ENCODE measurements around the gene CCDC93. TPM values are rescaled to one million over a fixed set of nuclear protein-coding genes. Genes with fewer than 3 reads are reported as not detected.
A peak's percentile ranks its signal among the peaks of the same experiment; 100 is the strongest.
"Not testable (repeated sequence)": the region's sequence is repeated elsewhere in the genome, so short reads cannot be mapped to it uniquely, and the experiment has no call there.

Gene CCDC93
- polyA plus RNA-seq, 6 donors from 2014 or later = 5.1 to 11.6 (median 9.5) TPM

DNA sequence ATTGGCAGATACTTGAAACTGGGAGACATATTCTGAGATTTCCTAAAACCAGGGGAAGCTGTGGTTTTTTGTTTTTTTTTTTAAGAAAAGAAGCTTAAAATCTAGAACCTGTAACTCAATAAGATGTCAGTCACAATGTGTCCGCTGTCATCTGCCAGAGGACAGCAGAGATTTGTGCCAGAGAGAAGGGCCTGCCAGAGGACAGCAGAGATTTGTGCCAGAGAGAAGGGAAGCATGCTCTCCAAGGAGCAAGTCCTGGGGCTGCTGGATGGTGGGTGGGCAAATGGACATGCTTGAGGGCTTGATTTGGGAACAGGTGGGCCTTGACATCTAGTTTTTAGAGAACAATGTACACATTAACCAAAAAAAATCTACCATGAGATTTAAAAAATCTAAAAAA, 77.9 kb downstream of the CCDC93 start:
- Mint-ChIP-seq H3K27me3 (no peaks in the 10 kb centered on the region), H3K4me3 (no peak overlapping the region), H3K9me3 (peaks cover 0 to 2% (median 0%) of the 10 kb centered on the region in 7 donors), H3K27ac (peak overlapping the region in 2 of 6 donors; percentile 47 to 68), H3K36me3 (peaks cover 73 to 85% of the 10 kb centered on the region in 2 donors), H3K4me1 (no peaks in the 10 kb centered on the region)
- DNase-seq (no peak), ATAC-seq (ENCODE audit: low read depth in 2 of 2) (no peak)

GRCh38 chr2:117935456-117935855, 78.4 kb downstream of the CCDC93 start:
- peak overlapping the region in 4 of 6 donors; percentile 61 to 88 (median 78) for H3K27ac Mint-ChIP-seq

GRCh38 chr2:117933884-117934354, 80.0 kb downstream of the CCDC93 start:
- ATAC-seq (ENCODE audit: low read depth in 2 of 2) = no peak
- peaks cover 71 to 85% of the 10 kb centered on the region in 2 donors for H3K36me3 Mint-ChIP-seq

More at GRCh38 chr2:117935456-117935855, 78.4 kb downstream of the CCDC93 start:
- no peak for DNase-seq
- Mint-ChIP-seq H3K4me3 (no peak overlapping the region), H3K36me3 (peaks cover 76 to 85% of the 10 kb centered on the region in 2 donors), H3K9me3 (peaks cover 0 to 7% (median 0%) of the 10 kb centered on the region in 7 donors), H3K27me3 (no peaks in the 10 kb centered on the region), H3K4me1 (no peaks in the 10 kb centered on the region)
- ATAC-seq (ENCODE audit: low read depth in 2 of 2) = no peak

GRCh38 chr2:117931978-117932377, 81.9 kb downstream of the CCDC93 start:
- Mint-ChIP-seq H3K9me3 (peaks cover 0 to 13% (median 4%) of the 10 kb centered on the region in 7 donors), H3K27ac (peak overlapping the region in 1 of 6 donors; percentile 9), H3K27me3 (no peaks in the 10 kb centered on the region), H3K36me3 (peaks cover 76 to 78% of the 10 kb centered on the region in 2 donors), H3K4me3 (no peak overlapping the region), H3K4me1 (no peaks in the 10 kb centered on the region)
- DNase-seq (no peak), ATAC-seq (ENCODE audit: low read depth in 2 of 2) (no peak)

More at GRCh38 chr2:117933884-117934354, 80.0 kb downstream of the CCDC93 start:
- no peak for DNase-seq
- Mint-ChIP-seq H3K9me3 (peaks cover 0 to 13% (median 3%) of the 10 kb centered on the region in 7 donors), H3K4me1 (no peaks in the 10 kb centered on the region), H3K4me3 (no peak overlapping the region), H3K27ac (peak overlapping the region in 1 of 6 donors; percentile 68), H3K27me3 (no peaks in the 10 kb centered on the region)

DNA sequence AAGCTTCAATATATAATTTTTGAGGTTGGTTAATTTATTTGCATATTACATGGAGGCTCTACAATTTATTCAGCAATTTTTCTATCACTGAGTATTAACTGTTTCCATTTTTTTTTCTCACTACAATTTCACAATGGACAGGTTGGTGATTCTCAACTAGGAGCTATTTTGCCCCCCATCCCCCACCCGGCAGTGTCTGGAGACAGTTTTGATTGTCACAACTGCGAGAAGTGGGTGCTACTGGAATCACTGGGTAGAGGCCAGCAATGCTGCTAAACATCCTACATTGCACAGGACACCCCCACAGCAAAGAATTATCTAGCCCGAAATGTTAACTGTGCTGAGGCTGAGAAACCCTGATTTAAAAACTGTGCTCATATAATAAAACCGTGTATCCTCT, 82.6 kb downstream of the CCDC93 start:
- Mint-ChIP-seq H3K4me1 (no peaks in the 10 kb centered on the region), H3K27me3 (no peaks in the 10 kb centered on the region), H3K27ac (peak overlapping the region in 2 of 6 donors; percentile 9 to 69)

DNA sequence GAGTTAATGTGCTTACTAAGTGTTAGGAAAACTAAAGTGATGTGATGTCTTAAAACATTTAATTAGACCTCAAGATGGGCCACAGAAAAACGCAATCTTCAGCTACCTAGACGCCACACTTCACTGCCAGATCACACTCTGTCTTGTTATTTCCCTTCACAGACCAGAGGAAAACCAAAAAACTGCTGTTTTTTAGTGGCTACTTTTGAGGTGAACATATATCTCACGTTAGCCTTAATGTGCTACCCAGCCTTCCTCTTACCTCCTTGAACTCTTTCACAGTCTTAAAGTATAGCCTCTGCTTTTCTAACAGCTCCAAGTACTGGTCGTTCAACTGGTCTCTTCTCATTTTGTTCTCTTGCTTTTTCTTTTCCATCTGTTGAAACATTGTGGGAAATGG, 83.1 kb downstream of the CCDC93 start:
- H3K9me3 Mint-ChIP-seq = peaks cover 0 to 13% (median 5%) of the 10 kb centered on the region in 7 donors
- no peak for ATAC-seq (ENCODE audit: low read depth in 2 of 2)
- peak overlapping the region in 4 of 6 donors; percentile 4 to 69 (median 11) for H3K27ac Mint-ChIP-seq
- no peaks in the 10 kb centered on the region for H3K27me3 Mint-ChIP-seq
- peaks cover 66 to 70% of the 10 kb centered on the region in 2 donors for H3K36me3 Mint-ChIP-seq
- H3K4me1 Mint-ChIP-seq = no peaks in the 10 kb centered on the region
- no peak overlapping the region for H3K4me3 Mint-ChIP-seq
- no peak for DNase-seq

More for the DNA sequence above, 82.6 kb downstream of the CCDC93 start:
- ATAC-seq (ENCODE audit: low read depth in 2 of 2) (no peak), DNase-seq (no peak)
- Mint-ChIP-seq H3K36me3 (peaks cover 71 to 73% of the 10 kb centered on the region in 2 donors), H3K9me3 (peaks cover 0 to 13% (median 4%) of the 10 kb centered on the region in 7 donors), H3K4me3 (no peak overlapping the region)

DNA sequence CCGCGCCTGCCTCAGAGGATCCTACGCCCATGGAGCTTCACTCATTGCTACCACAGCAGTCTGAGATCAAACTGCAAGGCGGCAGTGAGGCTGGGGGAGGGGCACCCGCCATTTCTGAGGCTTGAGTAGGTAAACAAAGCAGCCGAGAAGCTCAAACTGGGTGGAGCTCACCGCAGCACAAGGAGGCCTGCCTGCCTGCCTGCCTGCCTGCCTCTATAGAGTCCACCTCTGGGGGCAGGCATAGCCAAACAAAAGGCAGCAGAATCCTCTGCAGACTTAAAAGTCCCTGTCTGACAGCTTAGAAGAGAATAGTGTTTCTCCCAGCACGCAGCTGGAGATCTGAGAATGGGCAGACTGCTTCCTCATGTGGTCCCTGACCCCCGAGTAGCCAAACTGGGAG, 90.4 kb downstream of the CCDC93 start:
- H3K4me3 Mint-ChIP-seq; ATAC-seq (ENCODE audit: low read depth in 2 of 2); H3K4me1 Mint-ChIP-seq; H3K27me3 Mint-ChIP-seq; H3K9me3 Mint-ChIP-seq; DNase-seq: not testable (repeated sequence)
- Mint-ChIP-seq H3K36me3 (peaks cover 41 to 63% of the 10 kb centered on the region in 2 donors), H3K27ac (peak overlapping the region in 1 of 6 donors; percentile 3)

DNA sequence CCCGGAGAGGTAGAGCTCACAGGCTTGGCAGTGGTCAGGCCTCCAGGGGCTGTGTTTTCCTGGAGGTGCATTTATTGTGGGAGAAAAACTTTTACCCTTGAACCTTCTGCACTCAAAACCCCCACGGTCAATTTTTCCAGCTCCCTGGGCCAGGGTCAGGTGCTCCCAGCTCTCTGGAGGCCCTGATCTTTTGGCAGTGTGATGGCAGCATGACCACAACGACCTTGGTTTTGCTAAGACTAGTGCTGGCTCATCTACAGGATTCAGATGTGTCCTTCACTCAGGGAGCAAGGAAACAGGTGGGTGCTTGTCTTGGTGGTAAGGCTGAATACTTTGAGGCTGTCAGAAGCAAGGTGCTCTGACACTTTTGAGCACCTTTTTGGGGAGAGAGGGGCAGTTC, 92.3 kb downstream of the CCDC93 start:
- peaks cover 0 to 5% (median 0%) of the 10 kb centered on the region in 3 donors for H3K4me1 Mint-ChIP-seq

GRCh38 chr2:117918608-117919007, 95.3 kb downstream of the CCDC93 start:
- ATAC-seq (ENCODE audit: low read depth in 2 of 2) = no peak
- peak overlapping the region in 1 of 6 donors; percentile 49 for H3K27ac Mint-ChIP-seq
- H3K36me3 Mint-ChIP-seq = peaks cover 58 to 61% of the 10 kb centered on the region in 2 donors
- no peak for DNase-seq
- no peaks in the 10 kb centered on the region for H3K27me3 Mint-ChIP-seq
- peaks cover 0 to 8% (median 5%) of the 10 kb centered on the region in 7 donors for H3K9me3 Mint-ChIP-seq
- H3K4me3 Mint-ChIP-seq = no peak overlapping the region
- peaks cover 0 to 9% (median 0%) of the 10 kb centered on the region in 3 donors for H3K4me1 Mint-ChIP-seq

More for the DNA sequence above, 92.3 kb downstream of the CCDC93 start:
- Mint-ChIP-seq H3K27ac (peak overlapping the region in 3 of 6 donors; percentile 40 to 82 (median 49)), H3K36me3 (peaks cover 44 to 52% of the 10 kb centered on the region in 2 donors), H3K4me3 (no peak overlapping the region), H3K27me3 (no peaks in the 10 kb centered on the region), H3K9me3 (peaks cover 0 to 5% (median 0%) of the 10 kb centered on the region in 7 donors)
- DNase-seq (no peak), ATAC-seq (ENCODE audit: low read depth in 2 of 2) (no peak)

GRCh38 chr2:117917223-117917917, 96.5 kb downstream of the CCDC93 start:
- Mint-ChIP-seq H3K27me3 (no peaks in the 10 kb centered on the region), H3K9me3 (peaks cover 4 to 14% (median 9%) of the 10 kb centered on the region in 7 donors), H3K4me1 (peaks cover 0 to 9% (median 0%) of the 10 kb centered on the region in 3 donors), H3K27ac (peak overlapping the region in 3 of 6 donors; percentile 36 to 57 (median 40)), H3K36me3 (peaks cover 56 to 58% of the 10 kb centered on the region in 2 donors), H3K4me3 (peak overlapping the region in 1 of 8 donors; percentile 25)
- DNase-seq (no peak), ATAC-seq (ENCODE audit: low read depth in 2 of 2) (no peak)

DNA sequence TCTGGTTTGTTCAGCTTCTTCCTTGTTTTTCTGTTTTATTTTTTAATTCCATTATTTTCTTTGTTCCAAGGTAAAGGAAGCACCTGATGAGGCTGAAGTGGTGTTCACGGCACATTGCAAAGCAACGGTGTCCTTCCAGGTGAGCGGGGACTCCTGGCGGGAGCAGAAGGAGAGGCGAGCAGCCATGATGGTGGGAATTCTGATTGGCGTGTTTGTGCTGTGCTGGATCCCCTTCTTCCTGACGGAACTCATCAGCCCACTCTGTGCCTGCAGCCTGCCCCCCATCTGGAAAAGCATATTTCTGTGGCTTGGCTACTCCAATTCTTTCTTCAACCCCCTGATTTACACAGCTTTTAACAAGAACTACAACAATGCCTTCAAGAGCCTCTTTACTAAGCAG, 110.9 kb downstream of the CCDC93 start:
- Mint-ChIP-seq H3K9me3 (peaks cover 0 to 36% (median 23%) of the 10 kb centered on the region in 7 donors), H3K4me3 (no peak overlapping the region), H3K27ac (peak overlapping the region in 1 of 6 donors; percentile 25), H3K27me3 (peaks cover 0 to 9% (median 8%) of the 10 kb centered on the region in 3 donors), H3K36me3 (peaks cover 0 to 5% of the 10 kb centered on the region in 2 donors), H3K4me1 (no peaks in the 10 kb centered on the region)
- DNase-seq (no peak), ATAC-seq (ENCODE audit: low read depth in 2 of 2) (no peak)

DNA sequence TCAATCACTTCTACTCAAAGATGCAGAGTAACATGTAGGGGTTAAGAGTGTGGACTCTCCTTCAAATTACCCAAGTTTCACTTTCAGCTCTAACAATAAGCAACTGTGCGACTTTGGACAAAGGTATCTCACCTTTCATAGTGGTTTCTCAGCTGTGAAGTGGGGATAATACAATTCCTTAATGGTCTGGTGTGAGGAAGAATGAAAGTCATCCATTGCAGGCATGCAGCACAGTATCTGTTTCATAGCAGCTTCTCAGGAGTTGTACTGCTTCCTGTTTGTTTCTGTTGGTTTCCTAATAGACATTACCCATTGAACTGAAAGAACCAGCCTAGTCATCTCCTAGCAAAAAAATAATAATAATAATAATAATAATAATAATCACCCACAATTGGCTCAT, 125.0 kb downstream of the CCDC93 start:
- no peak overlapping the region for H3K27ac Mint-ChIP-seq
- H3K9me3 Mint-ChIP-seq = peaks cover 0 to 18% (median 7%) of the 10 kb centered on the region in 7 donors
- H3K4me1 Mint-ChIP-seq = no peaks in the 10 kb centered on the region
- DNase-seq (no peak), ATAC-seq (ENCODE audit: low read depth in 2 of 2) (no peak)
- H3K4me3 Mint-ChIP-seq = no peak overlapping the region
- H3K27me3 Mint-ChIP-seq = peaks cover 8 to 30% (median 14%) of the 10 kb centered on the region in 3 donors
- H3K36me3 Mint-ChIP-seq = no peaks in the 10 kb centered on the region

- ATAC-seq (ENCODE audit: low read depth in 2 of 2) (no peak), DNase-seq (no peak)
- H3K4me3 Mint-ChIP-seq = no peak overlapping the region
- H3K27ac Mint-ChIP-seq = no peak overlapping the region
- no peaks in the 10 kb centered on the region for H3K4me1 Mint-ChIP-seq
- no peaks in the 10 kb centered on the region for H3K36me3 Mint-ChIP-seq
- H3K9me3 Mint-ChIP-seq = peaks cover 4 to 31% (median 16%) of the 10 kb centered on the region in 7 donors
- peaks cover 18 to 27% (median 21%) of the 10 kb centered on the region in 3 donors for H3K27me3 Mint-ChIP-seq
Measured at GRCh38 chr2:117885308-117885707, 128.6 kb downstream of the CCDC93 start.

DNA sequence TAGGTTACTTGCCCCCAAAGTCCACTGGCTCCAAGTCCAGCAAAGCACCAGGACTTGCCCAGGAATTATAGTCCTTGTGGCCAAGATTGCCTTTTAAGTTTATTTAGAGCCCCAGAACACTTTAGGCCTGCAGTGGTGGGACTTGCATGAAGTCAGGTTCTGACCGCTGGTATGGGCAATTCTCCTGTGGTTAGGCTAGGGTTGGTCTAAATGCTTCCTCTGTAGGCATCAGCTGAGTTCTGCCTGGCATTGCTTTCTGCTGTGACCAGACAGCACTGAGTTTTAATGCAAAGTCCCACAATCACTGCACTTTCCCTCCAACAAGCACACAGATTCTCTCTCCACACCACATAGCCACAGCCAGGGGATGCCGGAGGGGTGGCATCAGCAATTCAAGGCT, 134.9 kb downstream of the CCDC93 start:
- H3K27ac Mint-ChIP-seq = no peak overlapping the region
- no peaks in the 10 kb centered on the region for H3K36me3 Mint-ChIP-seq
- peaks cover 36 to 54% (median 51%) of the 10 kb centered on the region in 3 donors for H3K27me3 Mint-ChIP-seq
- H3K4me1 Mint-ChIP-seq = no peaks in the 10 kb centered on the region
- H3K9me3 Mint-ChIP-seq = peaks cover 4 to 19% (median 10%) of the 10 kb centered on the region in 7 donors
- no peak for ATAC-seq (ENCODE audit: low read depth in 2 of 2)
- no peak for DNase-seq
- H3K4me3 Mint-ChIP-seq = no peak overlapping the region

Measured in naive B cell (primary cell).